Body of pancreas (tissue), 4 donors: ENCODE data around the gene MAP4K3. TPM values are rescaled to one million over a fixed set of nuclear protein-coding genes. Genes with fewer than 3 reads are reported as not detected.

Experiments used
- ATAC-seq: fragments of 150-250 bp; one replicate; pipeline ENCODE4 v1.9.1; 2016
- DNase-seq, 4 donors: peaks; one replicate each; pipeline ENCODE4 v3.0.0-alpha.2; 2019
- H3K27ac ChIP-seq, 4 donors: fragments of 200-600 bp; sonication (generic); 1 replicate in 3 of 4; 2 replicates in 1 of 4; pipeline versions ENCODE4 v1.5.1 to v1.6.1; 2016 to 2019; ENCODE audit warnings: mild to moderate bottlenecking in 1 of 4, mixed read lengths in 1 of 4, moderate library complexity in 1 of 4
- H3K27me3 ChIP-seq, 2 donors: fragments of 200-600 bp; sonication (generic); one replicate each; pipeline ENCODE4 v1.6.0; 2016; ENCODE audit warnings: mild to moderate bottlenecking in 1 of 2
- H3K36me3 ChIP-seq, 2 donors: fragments of 200-600 bp; sonication (generic); replicated peaks in 1 of 2; 2 replicates each; pipeline ENCODE4 v1.5.1; 2016; ENCODE audit warnings: low read depth in 2 of 2; ENCODE audit not compliant: insufficient read depth in 1 of 2
- H3K4me1 ChIP-seq: fragments of 200-600 bp; sonication (generic); one replicate; pipeline ENCODE4 v1.6.0; 2016
- H3K4me3 ChIP-seq, 2 donors: fragments of 200-600 bp; sonication (generic); 1 replicate in 1 of 2; 2 replicates in 1 of 2; pipeline ENCODE4 v1.5.1; 2016 to 2019
- H3K9me3 ChIP-seq, 3 donors: fragments of 200-600 bp; sonication (generic); 1 replicate in 2 of 3; 2 replicates in 1 of 3; pipeline ENCODE4 v1.5.1; 2016
- CTCF ChIP-seq, 7 experiments: fragments of 450-650 bp in 4 of 7; fragments of 200-600 bp in 3 of 7; sonication (generic) in 3 of 7; IDR thresholded peaks; one replicate each; pipeline ENCODE4 v1.5.1; 2016 to 2019; ENCODE audit warnings: antibody characterized with exemption in 7 of 7
- POLR2A ChIP-seq, 3 donors: fragments of 450-650 bp; IDR thresholded peaks; one replicate each; pipeline ENCODE4 v1.6.1; 2016; ENCODE audit warnings: antibody characterized with exemption in 3 of 3, mild to moderate bottlenecking in 2 of 3
- WGBS, 2 donors: methylation state at CpG; one replicate each; pipeline ENCODE4 v1.1.5; 2017; 5-methylcytosine and 5-hydroxymethylcytosine counted together
- intact Hi-C: fragments of 100-400 bp; cut with DNase I; formaldehyde crosslinking; loops from one replicate; pipeline ENCODE4 v1.15.1; 2023
- total RNA-seq, 2 donors: library from RNA; depleted of rRNA; stranded (reverse); fragments of >200 nt; gene quantifications; one replicate each; pipeline ENCODE4 v1.1.0, GENCODE V29; 2016

Gene MAP4K3
- total RNA-seq, 2 donors from 2014 or later: 50.6 to 54.4 TPM

DNA sequence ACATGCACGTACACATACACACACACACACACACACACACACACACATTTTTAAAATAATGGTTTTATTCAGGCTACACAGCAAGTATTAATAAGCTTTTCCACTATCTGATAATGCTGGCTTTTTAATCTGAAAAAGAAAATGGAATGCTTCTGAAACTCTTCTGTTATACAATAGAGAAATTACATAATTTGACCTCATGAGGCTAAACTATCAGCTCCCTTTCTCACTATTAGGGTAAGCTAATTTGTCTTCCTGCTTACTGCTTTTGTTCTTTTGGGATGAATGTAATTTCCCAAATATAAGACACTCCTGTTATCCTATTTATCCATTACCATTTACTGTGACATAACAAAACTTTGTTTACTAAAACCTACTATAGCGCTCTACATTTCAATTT lies 41.8 kb downstream of the MAP4K3 start:
- Histone ChIP-seq H3K4me3 (no peak overlapping the region), H3K4me1 (peaks cover 47% of the 10 kb centered on the region), H3K9me3 (no peaks in the 10 kb centered on the region), H3K27ac (no peak overlapping the region), H3K36me3 (no peaks in the 10 kb centered on the region), H3K27me3 (no peaks in the 10 kb centered on the region)
- TF ChIP-seq CTCF (IDR thresholded peaks at IDR 0.05) (no peak), POLR2A (IDR thresholded peaks at IDR 0.05) (no peak)
- intact Hi-C loops: no loop called here
- 88 to 92% methylated on average over 2 of the region's 2 CpGs for WGBS, 2 donors
- no peak for ATAC-seq
- DNase-seq: no peak

- DNase-seq: no peak
- Histone ChIP-seq H3K4me1 (peaks cover 40% of the 10 kb centered on the region), H3K27me3 (no peaks in the 10 kb centered on the region), H3K9me3 (no peaks in the 10 kb centered on the region), H3K4me3 (no peak overlapping the region), H3K36me3 (no peaks in the 10 kb centered on the region), H3K27ac (no peak overlapping the region)
- no peak for TF ChIP-seq CTCF (IDR thresholded peaks at IDR 0.05)
- TF ChIP-seq POLR2A (IDR thresholded peaks at IDR 0.05): no peak
- no peak for ATAC-seq
- WGBS, 2 donors: 44 to 48% methylated on average over 5 of the region's 5 CpGs
- intact Hi-C loops: no loop called here
These were observed 42.5 kb downstream of the MAP4K3 start for GRCh38 chr2:39394516-39394961.

- Histone ChIP-seq H3K4me1 (peaks cover 46% of the 10 kb centered on the region), H3K4me3 (no peak overlapping the region), H3K9me3 (no peaks in the 10 kb centered on the region), H3K27me3 (no peaks in the 10 kb centered on the region), H3K27ac (no peak overlapping the region), H3K36me3 (no peaks in the 10 kb centered on the region)
- 44 to 64% methylated on average over 2 of the region's 2 CpGs for WGBS, 2 donors
- no peak for TF ChIP-seq CTCF (IDR thresholded peaks at IDR 0.05)
- TF ChIP-seq POLR2A (IDR thresholded peaks at IDR 0.05): no peak
- ATAC-seq (no peak), DNase-seq (no peak)
- intact Hi-C loops: no loop called here
These were observed 44.4 kb downstream of the MAP4K3 start for GRCh38 chr2:39392672-39393071.

DNA sequence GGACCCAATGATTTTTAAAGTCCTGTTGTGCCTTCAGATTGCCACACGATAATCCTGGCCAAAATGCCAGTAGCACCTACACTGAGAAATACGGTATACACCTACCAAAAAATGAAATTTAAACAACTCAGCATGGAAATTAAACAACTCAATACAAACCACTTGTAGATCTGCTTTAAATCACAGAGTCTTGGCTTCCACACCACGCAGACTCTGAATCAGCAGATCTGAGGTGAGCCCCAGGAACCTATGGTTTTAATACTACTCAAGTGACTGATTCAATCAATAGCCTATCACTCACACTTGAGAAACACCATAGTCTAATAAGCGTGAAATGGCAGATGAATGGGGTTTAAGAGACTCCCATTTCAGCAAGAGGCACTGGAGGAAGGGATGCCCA lies 46.9 kb downstream of the MAP4K3 start:
- H3K27ac ChIP-seq: no peak overlapping the region
- 55 to 75% methylated on average over 4 of the region's 4 CpGs for WGBS, 2 donors
- ATAC-seq (no peak), DNase-seq (no peak)
- H3K36me3 ChIP-seq: no peaks in the 10 kb centered on the region
- H3K9me3 ChIP-seq: no peaks in the 10 kb centered on the region
- TF ChIP-seq POLR2A (IDR thresholded peaks at IDR 0.05): no peak
- TF ChIP-seq CTCF (IDR thresholded peaks at IDR 0.05): no peak
- H3K4me3 ChIP-seq: no peak overlapping the region
- H3K4me1 ChIP-seq: peaks cover 47% of the 10 kb centered on the region
- intact Hi-C loops: no loop called here
- H3K27me3 ChIP-seq: no peaks in the 10 kb centered on the region

GRCh38 chr2:39386064-39386463 lies 51.0 kb downstream of the MAP4K3 start:
- Histone ChIP-seq H3K9me3 (no peaks in the 10 kb centered on the region), H3K27ac (no peak overlapping the region), H3K36me3 (no peaks in the 10 kb centered on the region), H3K27me3 (no peaks in the 10 kb centered on the region), H3K4me3 (no peak overlapping the region), H3K4me1 (peaks cover 34% of the 10 kb centered on the region)
- DNase-seq (no peak), ATAC-seq (no peak)
- intact Hi-C loops: loop anchor here (10.0 kb wide), 1 partner anchor 49 kb away; the partner anchor contains the start of gene MAP4K3
- TF ChIP-seq CTCF (IDR thresholded peaks at IDR 0.05): no peak
